K562 (cell line): ENCODE measurements around the gene SLC26A8. TPM values are rescaled to one million over a fixed set of nuclear protein-coding genes. Genes with fewer than 3 reads are reported as not detected.
A peak's percentile ranks its signal among the peaks of the same experiment; 100 is the strongest.

Experiments used
- ATAC-seq: fragments of 200-7000 bp; cut with Tn5 transposase; 3 replicates; pipeline ENCODE4 v1.9.1; 2020; ENCODE audit warnings: moderate library complexity
- BruUV-seq: library from RNA; stranded (reverse); fragments of 400-500 nt; replicated peaks from 2 replicates; lab custom pipeline; 2021; lab: Mats Ljungman, UMichigan
- CTCF ChIA-PET: fragments of 300-600 bp; formaldehyde crosslinking; extraction: SDS; loops from one replicate; lab custom pipeline; 2021; ENCODE audit warnings: low intra/inter-chr PET ratio; lab: Yijun Ruan, JAX
- POLR2A ChIA-PET: fragments of 300-600, 350-650 bp; sonication (Branson Sonifier 250); formaldehyde crosslinking; extraction: SDS; loops from one replicate; lab custom pipeline; 2021; ENCODE audit warnings: antibody characterized with exemption, inconsistent platforms; lab: Yijun Ruan, JAX
- DNase-seq, 4 experiments: peaks; one replicate each; pipeline versions ENCODE4 v3.0.0 to v3.0.0-alpha.2; 2011 to 2018; ENCODE audit warnings: low spot score in 3 of 4, mixed read lengths in 3 of 4; ENCODE audit errors: extremely low read depth in 1 of 4
- FAIRE-seq: peaks from 2 replicates; lab custom pipeline; 2011; peaks lifted over from hg19 to GRCh38; lab: Jason Lieb, UNC
- H2AFZ ChIP-seq: 2 replicates; pipeline ENCODE4 v1.6.0; 2011; ENCODE audit warnings: low read depth, low read length, control low read depth, inconsistent platforms
- H3K27ac ChIP-seq: fragments of 200-600 bp; 3 replicates; pipeline ENCODE4 v1.8.0; 2011; ENCODE audit warnings: low read depth, mild to moderate bottlenecking, control low read depth, inconsistent platforms, low read length, moderate library complexity, mixed read lengths; ENCODE audit errors: extremely low read depth
- H3K27me3 ChIP-seq, 2 experiments: fragments of 300-600 bp in 1 of 2; 2 replicates in 1 of 2; 3 replicates in 1 of 2; pipeline versions ENCODE4 v1.6.0 to v1.8.0; 2011; ENCODE audit warnings: inconsistent platforms in 2 of 2, low read length in 2 of 2, mild to moderate bottlenecking in 1 of 2, mixed read lengths in 1 of 2, moderate library complexity in 1 of 2; ENCODE audit not compliant: control insufficient read depth in 2 of 2, insufficient read depth in 2 of 2
- H3K36me3 ChIP-seq: fragments of 300-600 bp; 3 replicates; pipeline ENCODE4 v1.8.0; 2011; ENCODE audit warnings: mild to moderate bottlenecking, low read length, inconsistent platforms; ENCODE audit not compliant: control insufficient read depth, insufficient read depth
- H3K4me1 ChIP-seq, 2 experiments: fragments of 200-600 bp in 1 of 2; replicated peaks in 1 of 2; 2 replicates in 1 of 2; 3 replicates in 1 of 2; pipeline versions ENCODE4 v1.5.1 to v1.8.0; 2011; ENCODE audit warnings: inconsistent platforms in 2 of 2, low read length in 2 of 2, mild to moderate bottlenecking in 1 of 2, mixed read lengths in 1 of 2, moderate library complexity in 1 of 2; ENCODE audit not compliant: control insufficient read depth in 2 of 2, insufficient read depth in 2 of 2
- H3K4me2 ChIP-seq: 2 replicates; pipeline ENCODE4 v1.6.1; 2011; ENCODE audit warnings: low read length, control low read depth, inconsistent platforms, mixed read lengths; ENCODE audit not compliant: insufficient read depth
- H3K4me3 ChIP-seq: fragments of 200-600 bp; sonication (generic), shearing (Covaris generic); 2 replicates; pipeline ENCODE4 v1.5.1; 2016; ENCODE audit warnings: control low read depth, inconsistent platforms
- H3K79me2 ChIP-seq: fragments of 200-600 bp; 3 replicates; pipeline ENCODE4 v1.8.0; 2011; ENCODE audit warnings: low read length, inconsistent platforms; ENCODE audit not compliant: control insufficient read depth, insufficient read depth
- H3K9ac ChIP-seq, 2 experiments: 2 replicates each; pipeline versions ENCODE4 v1.6.0 to v1.6.1; 2011; ENCODE audit warnings: low read depth in 2 of 2, low read length in 2 of 2, control low read depth in 1 of 2, inconsistent platforms in 1 of 2, mild to moderate bottlenecking in 1 of 2, mixed read lengths in 1 of 2; ENCODE audit not compliant: insufficient read depth in 1 of 2
- H3K9me1 ChIP-seq: one replicate; pipeline ENCODE4 v1.6.0; 2011; ENCODE audit warnings: inconsistent platforms, mild to moderate bottlenecking, low read length, moderate library complexity; ENCODE audit not compliant: control insufficient read depth, insufficient read depth
- H3K9me3 ChIP-seq: replicated peaks from 2 replicates; pipeline ENCODE4 v1.5.1; 2011; ENCODE audit warnings: low read depth, low read length, inconsistent platforms; ENCODE audit not compliant: control insufficient read depth, insufficient read depth
- H4K20me1 ChIP-seq: replicated peaks from 2 replicates; pipeline ENCODE4 v1.6.1; 2011; ENCODE audit warnings: low read length, inconsistent platforms, mixed read lengths; ENCODE audit not compliant: control insufficient read depth, insufficient read depth
- C11orf30 ChIP-seq: fragments of 450-650 bp; IDR thresholded peaks from 2 replicates; pipeline ENCODE4 v1.6.1; 2016; ENCODE audit warnings: low read depth, mild to moderate bottlenecking
- HOXB6 ChIP-seq: fragments of 250-450 bp; sonication (Bioruptor Pico); IDR thresholded peaks from 2 replicates; pipeline ENCODE4 v1.5.1; 2022; ENCODE audit warnings: mild to moderate bottlenecking, borderline replicate concordance
- MYNN ChIP-seq, 2 experiments: sonication (generic); formaldehyde crosslinking in 1 of 2; IDR thresholded peaks; 2 replicates each; pipeline versions ENCODE4 v1.5.0 to v1.6.1; 2016 to 2020; ENCODE audit warnings: antibody characterized with exemption in 1 of 2, missing genetic modification reagents in 1 of 2
- NR2C2 ChIP-seq, 2 experiments: fragments of 200-800 bp in 1 of 2; sonication (Bioruptor generic) in 1 of 2; sonication (generic) in 1 of 2; formaldehyde crosslinking in 1 of 2; IDR thresholded peaks; 2 replicates each; pipeline versions ENCODE4 v1.6.1 to v1.8.0; 2016 to 2022; ENCODE audit warnings: mild to moderate bottlenecking in 1 of 2, missing compliant biosample characterization in 1 of 2, missing genetic modification characterization in 1 of 2, missing genetic modification reagents in 1 of 2
- ZNF316 ChIP-seq: fragments of 450-650 bp; IDR thresholded peaks from 2 replicates; pipeline ENCODE4 v1.6.1; 2016
- WGBS: fragments of 100-300 bp; shearing (Covaris generic); methylation state at CpG from one replicate; pipeline ENCODE4 v1.1.6; 2016; ENCODE audit warnings: low coverage, mixed read lengths; ENCODE audit not compliant: insufficient coverage; ENCODE audit errors: missing lambda C conversion rate; 5-methylcytosine and 5-hydroxymethylcytosine counted together
- in situ Hi-C: fragments of 300-500 bp; cut with MboI; formaldehyde crosslinking; loops from 4 replicates; pipeline ENCODE4 v1.15.0; 2018; ENCODE audit warnings: inconsistent platforms, mixed read lengths
- intact Hi-C: fragments of 100-400 bp; cut with micrococcal nuclease; formaldehyde crosslinking; loops from 2 replicates; pipeline ENCODE4 v1.14.2; 2022
- polyA plus RNA-seq, 8 experiments: library from polyadenylated mRNA; depleted of rRNA in 4 of 8; stranded (reverse) in 5 of 8; unstranded in 3 of 8; fragments of >200 nt; fragmentation: Nextera tagmentation in 2 of 8; fragmentation: Illumina TruSeq in 1 of 8; extraction: Ambion mirVana in 2 of 8; extraction: Trizol in 1 of 8; gene quantifications; 2 replicates each; pipeline versions ENCODE4 v1.2.1 to v1.2.3, GENCODE V29; 2011 to 2014; ENCODE audit warnings: inconsistent platforms in 1 of 8, missing spikeins in 1 of 8
- total RNA-seq, 7 experiments: library from RNA; depleted of rRNA in 6 of 7; stranded (reverse); fragments of >200 nt in 6 of 7; fragmentation: Illumina TruSeq in 2 of 7; extraction: Trizol in 2 of 7; gene quantifications; 2 replicates each; pipeline versions ENCODE4 v1.2.1 to v1.2.3, GENCODE V29; 2011 to 2021; ENCODE audit warnings: low replicate concordance in 1 of 7
- TF ChIP-seq, protein P1 (sequence below): fragments of 250-450 bp; sonication (Bioruptor Pico); IDR thresholded peaks from 2 replicates; pipeline ENCODE4 v1.8.0; 2022; ENCODE audit warnings: moderate library complexity, mild to moderate bottlenecking, inconsistent platforms

SLC26A8 gene
- total and polyA plus RNA-seq, 9 of the 15 experiments (the other 6 are each of a cell fraction or from before 2014, with no cell fraction given) = not detected

GRCh38 chr6:36053878-36054277 is 29.4 kb upstream of the SLC26A8 start:
- H3K4me3 ChIP-seq = no peak overlapping the region
- intact Hi-C loops = no loop called here
- no peaks in the 10 kb centered on the region for H3K27me3 ChIP-seq
- no peak overlapping the region for H3K9ac ChIP-seq
- peaks cover 0 to 4% of the 10 kb centered on the region in 2 experiments; a peak in 1 of 5 replicates for H3K4me1 ChIP-seq
- ATAC-seq (no peak), DNase-seq (no peak), FAIRE-seq (no peak)
- 86% methylated on average over 2 of the region's 2 CpGs for WGBS
- H3K27ac ChIP-seq = no peak overlapping the region
- TF ChIP-seq NR2C2 (CRISPR knock-in tag; IDR thresholded peaks at IDR 0.05) (no peak), NR2C2 (tag; IDR thresholded peaks at IDR 0.05) (no peak)
- in situ Hi-C loops = no loop called here
- H2AFZ ChIP-seq = no peak overlapping the region
- H3K36me3 ChIP-seq = peaks cover 31% of the 10 kb centered on the region; the same call in 2 of the 3 replicates
- no TSS peak for BruUV-seq
- H3K9me3 ChIP-seq = no peaks in the 10 kb centered on the region
- ChIA-PET CTCF (no interaction called here), POLR2A (interaction anchor here (0.5 kb wide), 1 partner anchor 858 kb away, joined by 3 read pairs; no protein-coding TSS in a partner anchor)
- no peaks in the 10 kb centered on the region for H3K9me1 ChIP-seq
- H4K20me1 ChIP-seq = 0 out of 2 replicates have a peak, but pooled peaks cover 7% of the 10 kb centered on the region
- no peak overlapping the region for H3K4me2 ChIP-seq
- peaks cover 34% of the 10 kb centered on the region; the same call in 2 of the 3 replicates for H3K79me2 ChIP-seq

DNA sequence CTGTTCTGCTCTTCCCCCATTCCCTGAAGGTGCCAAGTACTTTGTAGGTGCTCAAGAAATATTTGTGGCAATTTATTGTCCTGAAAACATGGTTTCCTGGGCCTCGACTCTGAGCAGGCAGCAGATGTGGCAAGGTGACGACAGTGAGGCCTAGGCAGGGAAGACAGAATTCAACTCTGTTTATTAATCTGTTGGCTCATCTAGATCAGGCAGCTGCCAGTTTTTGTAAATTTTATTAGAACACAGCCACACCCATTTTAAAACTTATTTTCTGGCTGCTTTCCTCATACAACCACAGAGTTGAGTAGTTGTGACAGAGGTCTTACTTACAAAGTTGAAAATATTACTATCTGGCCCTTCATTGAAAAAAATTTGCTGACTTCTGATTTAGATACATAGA is 27.7 kb upstream of the SLC26A8 start:
- H3K9me1 ChIP-seq = no peaks in the 10 kb centered on the region
- H3K4me3 ChIP-seq = no peak overlapping the region
- in situ Hi-C loops (no loop called here), intact Hi-C loops (no loop called here)
- FAIRE-seq (no peak), DNase-seq (no peak), ATAC-seq (no peak)
- no peak overlapping the region for H3K27ac ChIP-seq
- TF ChIP-seq ZNF316 (peak; percentile 54), HOXB6 (CRISPR knock-in tag) (no peak), MYNN (IDR thresholded peaks at IDR 0.05) (no peak), MYNN (CRISPR knock-in tag; IDR thresholded peaks at IDR 0.05) (no peak), C11orf30 (peak; percentile 18; the same call in 1 of the 2 replicates)
- TF ChIP-seq, protein P1, sequence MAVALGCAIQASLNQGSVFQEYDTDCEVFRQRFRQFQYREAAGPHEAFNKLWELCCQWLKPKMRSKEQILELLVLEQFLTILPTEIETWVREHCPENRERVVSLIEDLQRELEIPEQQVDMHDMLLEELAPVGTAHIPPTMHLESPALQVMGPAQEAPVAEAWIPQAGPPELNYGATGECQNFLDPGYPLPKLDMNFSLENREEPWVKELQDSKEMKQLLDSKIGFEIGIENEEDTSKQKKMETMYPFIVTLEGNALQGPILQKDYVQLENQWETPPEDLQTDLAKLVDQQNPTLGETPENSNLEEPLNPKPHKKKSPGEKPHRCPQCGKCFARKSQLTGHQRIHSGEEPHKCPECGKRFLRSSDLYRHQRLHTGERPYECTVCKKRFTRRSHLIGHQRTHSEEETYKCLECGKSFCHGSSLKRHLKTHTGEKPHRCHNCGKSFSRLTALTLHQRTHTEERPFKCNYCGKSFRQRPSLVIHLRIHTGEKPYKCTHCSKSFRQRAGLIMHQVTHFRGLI (CRISPR knock-in tag) = no peak
- ChIA-PET POLR2A (interaction anchor here (1.1 to 1.6 kb wide), 2 partner anchors 14 to 16 kb away, joined by 3 to 5 read pairs; no protein-coding TSS in a partner anchor), CTCF (no interaction called here)
- H3K9ac ChIP-seq = no peak overlapping the region
- H4K20me1 ChIP-seq = peaks cover 8% of the 10 kb centered on the region; the same call in 1 of the 2 replicates
- H3K4me1 ChIP-seq = peaks cover 0 to 5% of the 10 kb centered on the region in 2 experiments; a peak in 1 of 5 replicates
- no peak overlapping the region for H3K4me2 ChIP-seq
- H3K79me2 ChIP-seq = peaks cover 40% of the 10 kb centered on the region
- no TSS peak for BruUV-seq
- WGBS = 96% methylated on average over 2 of the region's 2 CpGs
- H3K9me3 ChIP-seq = no peaks in the 10 kb centered on the region
- H2AFZ ChIP-seq = no peak overlapping the region
- no peaks in the 10 kb centered on the region for H3K27me3 ChIP-seq
- peaks cover 28% of the 10 kb centered on the region; the same call in 2 of the 3 replicates for H3K36me3 ChIP-seq
